Fibroblast of pulmonary artery (primary cell): ENCODE measurements around the gene STK33.

Experiments used
- DNase-seq: peaks from one replicate; pipeline ENCODE4 v3.0.0-alpha.2; 2010; ENCODE audit warnings: low read depth
- H3K4me3 ChIP-seq: replicated peaks from 2 replicates; pipeline ENCODE4 v1.5.1; 2011; ENCODE audit warnings: low read depth, mild to moderate bottlenecking, control low read depth, low read length, moderate library complexity
- CTCF ChIP-seq: IDR thresholded peaks from 2 replicates; pipeline ENCODE4 v1.5.1; 2011; ENCODE audit warnings: mild to moderate bottlenecking, control low read depth, low read length, inconsistent platforms; ENCODE audit errors: missing control alignments

Gene STK33

GRCh38 chr11:8532475-8532874 is 61.6 kb downstream of the STK33 start:
- H3K4me3 ChIP-seq, result no peak overlapping the region
- TF ChIP-seq CTCF, result no peak
- DNase-seq, result no peak

- no peak overlapping the region for H3K4me3 ChIP-seq
- TF ChIP-seq CTCF, result no peak
- no peak for DNase-seq
Observed at GRCh38 chr11:8531982-8532381, 62.0 kb downstream of the STK33 start.

DNA sequence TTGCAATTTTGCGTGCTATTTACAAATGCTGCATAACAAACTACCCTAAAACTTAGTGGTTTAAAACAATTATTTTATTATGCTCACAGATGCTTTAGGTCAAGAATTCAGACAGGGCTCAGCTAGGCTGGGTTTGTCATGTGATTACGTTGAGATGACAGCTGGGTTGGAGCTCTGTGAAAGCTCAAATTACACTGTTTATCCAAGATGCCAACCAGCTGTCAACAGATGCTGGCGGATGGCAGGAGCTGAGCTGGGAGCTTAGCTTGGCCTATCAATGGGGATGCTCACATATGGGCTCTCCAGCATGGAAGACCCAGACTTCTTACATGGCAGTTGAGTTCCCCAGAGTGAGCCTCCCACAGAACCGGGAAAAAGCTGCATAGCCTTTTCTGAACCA is 62.7 kb downstream of the STK33 start:
- no peak for TF ChIP-seq CTCF
- DNase-seq, result no peak
- H3K4me3 ChIP-seq, result no peak overlapping the region

GRCh38 chr11:8527939-8528338 is 66.1 kb downstream of the STK33 start:
- no peak for DNase-seq
- no peak for TF ChIP-seq CTCF
- no peak overlapping the region for H3K4me3 ChIP-seq

- no peak for TF ChIP-seq CTCF
Observed at GRCh38 chr11:8523396-8523795, 70.6 kb downstream of the STK33 start.

DNA sequence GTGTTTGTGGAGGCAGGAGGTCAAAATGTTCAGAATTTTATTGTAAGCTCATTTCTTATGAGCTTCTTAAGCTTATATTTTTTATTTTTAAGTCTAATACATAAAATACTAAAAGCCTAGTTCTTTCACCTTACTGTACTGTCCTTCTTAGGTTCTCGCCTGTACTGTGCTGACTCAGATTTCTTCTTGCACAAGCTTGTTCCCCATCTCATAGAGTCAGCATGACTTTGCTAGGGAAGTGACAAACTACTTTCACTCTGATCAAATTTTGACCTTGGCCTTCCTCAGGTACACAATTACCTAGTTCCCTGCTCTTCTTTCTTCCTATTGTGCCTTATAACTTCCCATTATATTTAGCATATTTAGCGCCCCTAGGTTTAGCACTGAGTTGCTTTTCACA is 81.5 kb downstream of the STK33 start:
- DNase-seq, result no peak
- TF ChIP-seq CTCF, result no peak
- no peak overlapping the region for H3K4me3 ChIP-seq

More at GRCh38 chr11:8523396-8523795, 70.6 kb downstream of the STK33 start:
- no peak overlapping the region for H3K4me3 ChIP-seq
- DNase-seq, result no peak

DNA sequence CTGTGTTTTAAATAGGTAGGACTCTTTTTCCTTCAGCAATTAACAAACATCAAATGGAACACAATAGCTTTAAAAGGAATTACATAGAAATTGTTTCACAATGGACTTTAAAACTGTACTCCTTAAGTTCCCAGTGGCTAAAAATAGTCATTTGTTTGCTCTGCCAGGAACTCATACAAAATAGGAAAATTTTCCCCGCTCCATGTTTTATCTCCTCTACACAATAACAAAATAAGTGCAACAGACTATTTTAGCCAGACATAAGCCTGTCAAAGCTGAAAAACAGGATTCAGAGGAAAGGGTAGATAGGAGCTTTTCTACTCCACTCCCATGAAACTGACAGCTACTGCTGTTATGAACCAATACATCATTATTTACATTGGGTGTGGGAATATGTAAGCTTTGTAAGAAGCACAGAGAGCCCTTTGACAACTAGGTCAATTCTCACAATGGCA is 90.1 kb downstream of the STK33 start:
- no peak overlapping the region for H3K4me3 ChIP-seq
- no peak for TF ChIP-seq CTCF

More for the DNA sequence above, 90.1 kb downstream of the STK33 start:
- DNase-seq, result no peak
